Activated CD8-positive, alpha-beta memory T cell treated with anti-CD3 and anti-CD28 coated beads for 36 hours (primary cell): ENCODE data around the gene SPEG. TPM values are rescaled to one million over a fixed set of nuclear protein-coding genes. Genes with fewer than 3 reads are reported as not detected.
"Not testable (repeated sequence)": the region's sequence is repeated elsewhere in the genome, so short reads cannot be mapped to it uniquely, and the experiment has no call there.

ENCODE experiments used
- CTCF ChIA-PET: fragments of 350-600 bp; sonication (Branson Sonifier 250); formaldehyde crosslinking; loops from one replicate; lab custom pipeline; 2021; ENCODE audit warnings: antibody characterized with exemption; lab: Charles Lee
- POLR2A ChIA-PET: fragments of 350-600 bp; sonication (Branson Sonifier 250); formaldehyde crosslinking; loops from one replicate; lab custom pipeline; 2021; ENCODE audit warnings: antibody characterized with exemption; lab: Charles Lee
- total RNA-seq, 2 experiments: library from RNA; stranded (reverse); gene quantifications; one replicate each; pipeline ENCODE4 v1.2.3, GENCODE V29; 2021

The SPEG gene
- total RNA-seq, 2 experiments from 2014 or later, result 0.78 to 0.95 TPM

- POLR2A ChIA-PET, result no interaction called here
- CTCF ChIA-PET, result interaction anchor here (0.8 to 5.8 kb wide), 18 partner anchors 13 to 158 kb away, joined by 3 to 58 read pairs (median 4); partner anchors contain the start of gene DNPEP
These were observed 31.8 kb upstream of the SPEG start for GRCh38 chr2:219402665-219403515.

DNA sequence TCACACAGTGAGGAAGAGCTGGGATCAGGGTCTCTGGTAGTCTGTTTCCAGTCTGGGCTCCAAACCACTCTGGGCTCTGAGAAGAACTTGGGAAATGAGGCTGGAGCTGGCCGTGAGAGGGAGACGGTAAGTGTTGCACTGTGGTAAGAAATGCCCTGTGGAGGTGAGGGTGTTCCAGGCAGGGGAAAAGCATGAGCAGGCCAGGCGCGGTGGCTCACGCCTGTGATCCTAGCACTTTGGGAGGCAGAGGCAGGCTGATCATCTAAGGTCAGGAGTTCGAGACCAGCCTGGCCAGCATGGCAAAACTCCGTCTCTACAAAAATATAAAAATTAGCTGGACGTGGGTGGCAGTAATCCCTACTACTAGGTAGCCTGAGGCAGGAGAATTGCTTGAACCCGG, 30.8 kb upstream of the SPEG start:
- CTCF ChIA-PET, result interaction anchor here (0.8 to 5.8 kb wide), 9 partner anchors 14 to 157 kb away, joined by 3 to 58 read pairs (median 7); partner anchors contain the start of gene DNPEP

DNA sequence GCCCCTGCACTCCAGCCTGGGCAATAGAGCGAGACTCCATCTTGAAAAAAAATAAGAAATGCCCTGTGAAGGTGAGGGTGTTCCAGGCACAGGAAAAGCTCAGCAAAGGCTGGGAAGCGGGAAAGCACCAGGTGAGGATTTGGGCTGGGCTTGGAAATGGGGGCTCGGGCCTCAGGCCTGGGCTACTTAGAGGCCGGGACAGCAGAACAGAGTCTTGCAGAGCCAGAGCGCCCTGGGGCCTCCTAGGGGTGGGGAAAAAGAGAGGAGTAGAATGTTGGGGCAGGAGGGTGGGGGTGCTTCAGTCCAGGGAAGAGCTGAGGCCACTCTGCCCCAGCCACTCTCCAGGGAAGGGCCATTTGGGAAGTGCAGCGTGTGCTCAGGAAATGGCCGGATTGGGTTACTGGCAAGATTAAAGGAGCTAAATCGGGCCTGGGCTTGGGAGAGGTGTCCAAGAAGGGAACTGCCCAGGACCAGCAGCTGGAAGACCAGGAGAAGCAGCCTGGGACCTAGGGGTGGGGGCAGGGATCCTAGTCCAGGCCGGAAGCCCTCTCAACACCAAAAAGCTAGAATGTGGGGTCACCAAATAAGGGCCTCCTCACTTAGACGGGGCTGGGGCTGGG, 30.2 kb upstream of the SPEG start:
- CTCF ChIA-PET, result interaction anchor here (0.9 to 5.8 kb wide), 5 partner anchors 15 to 157 kb away, joined by 4 to 58 read pairs (median 14); partner anchors contain the start of gene DNPEP
- POLR2A ChIA-PET, result interaction anchor here (0.6 kb wide), 1 partner anchor 268 kb away, joined by 4 read pairs; no protein-coding TSS in a partner anchor

More for the DNA sequence above, 30.8 kb upstream of the SPEG start:
- POLR2A ChIA-PET, result no interaction called here

- CTCF ChIA-PET, result interaction anchor here (0.9 to 5.8 kb wide), 3 partner anchors 15 to 126 kb away, joined by 4 to 58 read pairs (median 27); partner anchors contain the start of gene DNPEP
- POLR2A ChIA-PET, result interaction anchor here (0.6 kb wide), 1 partner anchor 268 kb away, joined by 4 read pairs; no protein-coding TSS in a partner anchor
These were observed 29.7 kb upstream of the SPEG start for GRCh38 chr2:219404954-219405353.

GRCh38 chr2:219405451-219405850, 29.2 kb upstream of the SPEG start:
- ChIA-PET CTCF (interaction anchor here (0.9 to 5.8 kb wide), 2 partner anchors 90 to 126 kb away, joined by 4 to 58 read pairs; no protein-coding TSS in a partner anchor), POLR2A (no interaction called here)

- POLR2A ChIA-PET, result no interaction called here
- CTCF ChIA-PET, result interaction anchor here (5.8 kb wide), 1 partner anchor 125 kb away, joined by 58 read pairs; no protein-coding TSS in a partner anchor
These were observed 28.4 kb upstream of the SPEG start for GRCh38 chr2:219405958-219406860.

- CTCF ChIA-PET, result no interaction called here
- POLR2A ChIA-PET, result no interaction called here
These were observed 27.8 kb upstream of the SPEG start for GRCh38 chr2:219406861-219407230.

DNA sequence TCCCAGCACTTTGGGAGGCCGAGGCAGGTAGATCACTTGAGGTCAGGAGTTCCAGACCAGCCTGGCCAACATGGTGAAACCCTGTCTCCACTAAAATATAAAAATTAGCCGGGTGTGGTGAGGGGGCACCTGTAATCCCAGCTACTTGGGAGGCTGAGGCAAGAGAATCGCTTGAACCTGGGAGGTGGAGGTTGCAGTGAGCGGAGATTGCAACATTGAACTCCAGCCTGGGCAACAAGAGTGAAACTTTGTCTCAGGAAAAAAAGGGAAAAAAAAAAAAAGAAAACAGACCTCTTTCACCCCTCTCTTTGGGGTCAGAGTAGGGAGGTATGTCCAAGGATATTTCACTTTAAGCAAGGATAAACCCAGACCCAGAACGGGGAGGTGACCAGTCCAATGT, 27.3 kb upstream of the SPEG start:
- POLR2A ChIA-PET, CTCF ChIA-PET: not testable (repeated sequence)

DNA sequence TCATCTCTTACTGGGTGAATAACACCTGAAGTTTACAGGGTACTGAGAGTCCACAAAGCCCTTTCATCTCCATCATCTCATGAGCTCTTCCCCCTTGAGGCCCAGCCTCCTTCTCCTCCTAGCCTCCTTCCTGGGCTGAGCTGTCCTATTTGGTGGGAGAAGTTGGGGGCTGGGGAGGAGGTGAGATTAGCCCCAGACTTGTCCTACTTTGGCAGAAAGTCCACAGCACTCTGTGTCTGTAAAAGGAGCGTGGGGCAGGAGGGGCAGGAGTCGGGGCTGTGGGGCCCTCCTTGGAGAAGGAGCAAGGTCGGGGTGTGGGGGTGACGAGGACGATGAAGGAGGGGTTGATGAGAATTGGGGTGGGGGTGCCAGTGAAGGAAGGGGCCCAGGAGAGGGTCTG, 26.4 kb upstream of the SPEG start:
- ChIA-PET CTCF (interaction anchor here (0.7 to 3.0 kb wide), 3 partner anchors 14 to 1428 kb away, joined by 4 to 12 read pairs (median 4); no protein-coding TSS in a partner anchor), POLR2A (no interaction called here)

DNA sequence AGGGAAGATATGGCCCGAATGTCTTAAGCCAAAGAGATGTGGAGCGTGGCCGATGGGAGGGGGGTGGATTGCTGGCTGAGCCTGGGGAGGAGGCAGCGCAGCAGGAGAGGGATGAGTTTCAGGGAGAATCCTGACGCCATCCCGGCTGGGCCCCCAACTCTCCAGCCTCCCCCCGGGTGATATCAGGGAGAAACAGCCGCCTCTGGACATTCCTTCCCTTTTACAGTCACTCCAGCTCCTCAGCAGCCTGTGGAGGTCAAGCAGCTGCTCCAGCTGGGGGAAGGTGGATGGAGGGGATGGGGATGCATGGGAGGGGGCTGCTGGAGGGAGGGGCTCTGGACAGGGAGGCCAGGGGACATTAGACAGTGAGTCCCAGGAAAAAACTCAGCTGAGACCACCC, 26.0 kb upstream of the SPEG start:
- ChIA-PET POLR2A (no interaction called here), CTCF (interaction anchor here (0.7 to 3.0 kb wide), 2 partner anchors 13 to 121 kb away, joined by 4 to 12 read pairs; no protein-coding TSS in a partner anchor)

GRCh38 chr2:219409619-219410018, 25.0 kb upstream of the SPEG start:
- POLR2A ChIA-PET, result no interaction called here
- CTCF ChIA-PET, result interaction anchor here (3.0 kb wide), 1 partner anchor 120 kb away, joined by 12 read pairs; no protein-coding TSS in a partner anchor

GRCh38 chr2:219410390-219410789, 24.3 kb upstream of the SPEG start:
- ChIA-PET CTCF (interaction anchor here (3.0 kb wide), 1 partner anchor 119 kb away, joined by 12 read pairs; no protein-coding TSS in a partner anchor), POLR2A (no interaction called here)

- ChIA-PET CTCF (no interaction called here), POLR2A (no interaction called here)
These were observed 19.8 kb upstream of the SPEG start for GRCh38 chr2:219414857-219415256.

DNA sequence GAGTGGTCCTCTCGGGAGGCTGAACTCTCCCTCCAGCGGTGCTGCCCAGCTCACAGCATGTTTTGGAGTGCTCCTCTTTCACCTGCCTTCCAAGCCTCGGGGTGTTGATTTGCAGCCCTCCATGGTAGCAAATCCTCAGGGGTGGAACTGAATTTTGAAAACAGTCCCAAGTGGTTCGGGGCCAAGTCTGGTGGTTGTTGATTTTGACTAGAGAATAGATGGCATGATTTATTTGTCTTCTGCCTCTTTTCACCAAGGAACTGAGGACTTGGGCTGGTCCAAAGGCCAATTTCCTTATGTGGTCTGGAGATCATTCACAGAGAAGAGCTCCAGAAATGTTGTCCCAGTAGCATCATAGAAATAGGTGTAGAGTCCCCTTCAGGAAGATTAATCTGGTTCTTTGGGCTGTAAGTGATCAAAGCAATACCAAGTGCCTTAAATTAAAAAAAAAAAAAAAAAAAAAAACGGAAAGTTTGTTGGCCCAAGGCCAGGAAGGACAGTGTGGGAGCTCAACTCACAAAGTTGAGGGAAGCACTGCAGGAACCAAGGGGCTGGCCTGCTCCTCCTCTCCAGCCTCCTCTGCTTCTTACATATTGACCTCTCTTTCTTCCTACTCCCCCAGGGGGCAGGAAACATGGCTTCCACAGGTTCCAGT, 18.9 kb upstream of the SPEG start:
- ChIA-PET CTCF (interaction anchor here (0.7 kb wide), 1 partner anchor 117 kb away, joined by 5 read pairs; no protein-coding TSS in a partner anchor), POLR2A (no interaction called here)

DNA sequence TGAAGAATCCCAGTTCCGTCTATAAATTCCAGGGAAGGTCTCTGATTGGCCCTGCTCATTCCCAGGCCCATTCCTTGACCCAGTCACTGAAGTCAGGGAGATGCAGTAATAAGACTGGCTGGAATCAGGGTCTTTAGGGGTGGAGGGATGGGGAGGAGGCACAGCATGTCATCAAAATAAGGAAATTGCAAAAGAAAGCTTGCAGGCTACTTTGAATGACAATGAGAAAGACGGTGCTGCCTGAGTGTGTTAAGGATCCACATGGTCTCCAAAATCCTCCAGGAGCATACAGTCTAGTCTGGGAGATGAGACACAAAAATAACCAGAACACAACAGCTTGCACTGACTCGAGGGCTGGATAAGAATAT, 18.4 kb upstream of the SPEG start:
- CTCF ChIA-PET, result interaction anchor here (1.2 kb wide), 1 partner anchor 14 kb away, joined by 3 read pairs; no protein-coding TSS in a partner anchor

GRCh38 chr2:219416938-219417337, 17.7 kb upstream of the SPEG start:
- POLR2A ChIA-PET, result no interaction called here
- CTCF ChIA-PET, result interaction anchor here (1.2 kb wide), 1 partner anchor 14 kb away, joined by 3 read pairs; no protein-coding TSS in a partner anchor

More for the DNA sequence above, 18.4 kb upstream of the SPEG start:
- POLR2A ChIA-PET, result no interaction called here

DNA sequence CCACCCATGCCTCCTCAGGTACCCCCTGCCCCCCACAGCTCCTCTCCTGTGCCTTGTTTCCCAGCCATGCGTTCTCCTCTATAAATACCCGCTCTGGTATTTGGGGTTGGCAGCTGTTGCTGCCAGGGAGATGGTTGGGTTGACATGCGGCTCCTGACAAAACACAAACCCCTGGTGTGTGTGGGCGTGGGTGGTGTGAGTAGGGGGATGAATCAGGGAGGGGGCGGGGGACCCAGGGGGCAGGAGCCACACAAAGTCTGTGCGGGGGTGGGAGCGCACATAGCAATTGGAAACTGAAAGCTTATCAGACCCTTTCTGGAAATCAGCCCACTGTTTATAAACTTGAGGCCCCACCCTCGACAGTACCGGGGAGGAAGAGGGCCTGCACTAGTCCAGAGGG, 17.3 kb upstream of the SPEG start:
- CTCF ChIA-PET, result interaction anchor here (1.2 to 1.7 kb wide), 2 partner anchors 15 to 113 kb away, joined by 3 to 4 read pairs; no protein-coding TSS in a partner anchor
- POLR2A ChIA-PET, result no interaction called here
